Measurements from ENCODE around the gene WNT7A.

Gene WNT7A

GRCh38 chr3:13851997-13852637 is 27.8 kb downstream of the WNT7A start:
- Histone ChIP-seq H3K27me3 (ENCODE audit: insufficient read depth, low read length, poor library complexity) (no peaks in the 10 kb centered on the region), H4K20me1 (ENCODE audit: insufficient read depth, low read length) (no peaks in the 10 kb centered on the region; the same call in 1 of the 2 replicates), H3K36me3 (ENCODE audit: insufficient read depth, low read length) (no peaks in the 10 kb centered on the region), H3K9me3 (ENCODE audit: insufficient read depth, low read length, severe bottlenecking) (no peaks in the 10 kb centered on the region), H3K4me3 (ENCODE audit: low read depth in 1 of 2, low read length in 2 of 2) (no peak overlapping the region), H3K4me2 (ENCODE audit: insufficient read depth, low read length) (no peak overlapping the region), H2AFZ (ENCODE audit: low read depth, low read length) (no peak overlapping the region), H3K4me1 (ENCODE audit: insufficient read depth, low read length) (no peaks in the 10 kb centered on the region), H3K79me2 (ENCODE audit: insufficient read depth, low read length) (no peaks in the 10 kb centered on the region), H3K9ac (ENCODE audit: low read depth, low read length) (no peak overlapping the region), H3K27ac (ENCODE audit: low read length) (no peak overlapping the region)
- ATAC-seq (ENCODE audit: insufficient read depth, low read depth) (no peak), DNase-seq (no peak)
- no peak for TF ChIP-seq EZH2 (IDR thresholded peaks at IDR 0.05; ENCODE audit: borderline replicate concordance, low read depth, low read length, severe bottlenecking)
- TF ChIP-seq CTCF (IDR thresholded peaks at IDR 0.05; ENCODE audit: borderline replicate concordance, extremely low read depth, low read length, poor library complexity, severe bottlenecking), result no peak

DNA sequence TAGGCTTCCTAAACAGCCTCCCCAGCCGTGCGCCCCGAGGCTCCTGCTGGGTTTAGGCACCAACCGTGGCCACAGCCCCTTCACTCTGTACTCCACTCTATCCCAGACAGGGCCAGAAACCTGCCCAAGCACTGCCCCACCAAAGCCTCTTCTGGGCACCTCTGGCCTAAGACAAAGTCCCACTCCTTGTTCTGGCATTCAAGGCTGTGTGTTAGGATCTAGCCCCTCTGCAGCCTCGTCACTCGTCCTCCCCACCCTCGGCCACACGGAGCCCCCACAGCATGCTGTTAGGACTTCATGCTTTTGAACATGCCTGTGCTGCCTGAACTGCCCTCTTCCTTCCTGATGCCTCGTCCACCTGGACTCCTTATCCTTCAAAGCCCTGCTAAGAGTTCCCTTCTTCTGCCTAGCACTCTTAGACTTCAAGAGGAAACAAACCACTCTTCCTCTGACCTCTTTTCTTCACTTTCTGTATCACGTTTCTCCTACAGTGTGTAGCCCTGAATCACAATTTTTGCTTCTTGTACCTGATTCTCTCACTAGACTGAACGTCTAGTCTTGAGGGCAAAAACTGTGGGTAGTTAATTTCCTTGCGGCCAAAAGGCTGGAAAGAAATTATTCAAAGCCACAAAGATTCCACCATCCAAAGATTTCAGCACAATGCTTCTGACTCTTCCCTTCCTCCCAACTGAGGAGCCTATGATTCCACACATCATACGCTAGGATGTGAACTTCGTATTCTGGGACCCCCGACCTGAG is 28.6 kb downstream of the WNT7A start:
- Histone ChIP-seq H3K4me2 (ENCODE audit: insufficient read depth, low read length) (no peak overlapping the region), H3K9me3 (ENCODE audit: insufficient read depth, low read length, severe bottlenecking) (no peaks in the 10 kb centered on the region)

DNA sequence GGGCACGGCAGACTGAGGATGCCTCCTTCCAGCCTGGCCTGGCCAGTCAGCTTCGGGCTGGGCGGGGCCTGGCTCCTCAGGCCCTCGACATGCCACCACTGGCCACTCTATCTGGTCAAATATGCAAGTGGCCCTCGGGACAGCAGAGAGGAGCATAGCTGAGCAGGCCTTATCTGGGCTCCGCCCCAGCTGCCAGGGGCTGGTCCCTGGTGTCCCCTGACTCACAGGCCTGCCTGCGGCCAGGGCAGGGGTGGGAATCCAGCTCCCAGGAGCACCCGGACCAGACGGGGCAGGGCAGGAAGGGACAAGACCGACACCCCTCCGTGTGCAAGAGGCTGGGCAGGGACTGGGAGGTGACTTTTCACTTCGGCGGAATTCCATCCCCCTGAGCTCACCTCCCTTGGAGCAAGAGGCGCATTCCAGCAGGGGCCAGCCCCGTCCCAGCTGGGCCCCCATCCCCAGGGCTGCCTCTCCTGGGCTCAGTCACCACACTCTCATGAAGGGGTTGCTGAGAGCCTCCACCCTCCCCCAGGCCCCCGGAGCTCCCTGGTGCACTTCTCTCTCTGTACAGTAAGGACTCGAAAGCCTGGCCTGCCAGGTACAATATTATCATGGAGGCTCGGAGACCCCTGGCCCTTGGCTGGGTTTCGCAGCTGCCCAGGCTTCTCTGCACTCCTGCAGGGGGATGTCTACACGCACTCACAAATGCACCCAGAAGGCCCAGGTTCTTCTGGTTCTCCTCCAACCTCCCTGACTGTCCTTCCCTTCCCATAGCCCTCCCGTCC is 29.5 kb downstream of the WNT7A start:
- no peak for DNase-seq
- no peak for ATAC-seq (ENCODE audit: insufficient read depth, low read depth)
- Histone ChIP-seq H3K79me2 (ENCODE audit: insufficient read depth, low read length) (no peaks in the 10 kb centered on the region), H3K4me1 (ENCODE audit: insufficient read depth, low read length) (no peaks in the 10 kb centered on the region), H3K36me3 (ENCODE audit: insufficient read depth, low read length) (no peaks in the 10 kb centered on the region), H3K9ac (ENCODE audit: low read depth, low read length) (no peak overlapping the region), H3K27me3 (ENCODE audit: insufficient read depth, low read length, poor library complexity) (no peaks in the 10 kb centered on the region), H3K4me3 (ENCODE audit: low read depth in 1 of 2, low read length in 2 of 2) (no peak overlapping the region), H4K20me1 (ENCODE audit: insufficient read depth, low read length) (no peaks in the 10 kb centered on the region; the same call in 1 of the 2 replicates), H3K9me3 (ENCODE audit: insufficient read depth, low read length, severe bottlenecking) (no peaks in the 10 kb centered on the region), H2AFZ (ENCODE audit: low read depth, low read length) (no peak overlapping the region), H3K4me2 (ENCODE audit: insufficient read depth, low read length) (no peak overlapping the region), H3K27ac (ENCODE audit: low read length) (no peak overlapping the region)
- no peak for TF ChIP-seq EZH2 (IDR thresholded peaks at IDR 0.05; ENCODE audit: borderline replicate concordance, low read depth, low read length, severe bottlenecking)

More for the DNA sequence above, 28.6 kb downstream of the WNT7A start:
- Histone ChIP-seq H3K36me3 (ENCODE audit: insufficient read depth, low read length) (no peaks in the 10 kb centered on the region), H4K20me1 (ENCODE audit: insufficient read depth, low read length) (no peaks in the 10 kb centered on the region; the same call in 1 of the 2 replicates), H3K27me3 (ENCODE audit: insufficient read depth, low read length, poor library complexity) (no peaks in the 10 kb centered on the region), H2AFZ (ENCODE audit: low read depth, low read length) (no peak overlapping the region), H3K4me3 (ENCODE audit: low read depth in 1 of 2, low read length in 2 of 2) (no peak overlapping the region), H3K27ac (ENCODE audit: low read length) (no peak overlapping the region), H3K79me2 (ENCODE audit: insufficient read depth, low read length) (no peaks in the 10 kb centered on the region), H3K9ac (ENCODE audit: low read depth, low read length) (no peak overlapping the region), H3K4me1 (ENCODE audit: insufficient read depth, low read length) (no peaks in the 10 kb centered on the region)
- TF ChIP-seq CTCF (IDR thresholded peaks at IDR 0.05; ENCODE audit: borderline replicate concordance, extremely low read depth, low read length, poor library complexity, severe bottlenecking), result no peak
- TF ChIP-seq EZH2 (IDR thresholded peaks at IDR 0.05; ENCODE audit: borderline replicate concordance, low read depth, low read length, severe bottlenecking), result no peak
- DNase-seq, result no peak
- ATAC-seq (ENCODE audit: insufficient read depth, low read depth), result no peak

Data from DND-41 (cell line).